HCEC 1CT (cell line): ENCODE results near the gene NLE1.
A peak's percentile ranks its signal among the peaks of the same experiment; 100 is the strongest.
"Not testable (repeated sequence)": the region's sequence is repeated elsewhere in the genome, so short reads cannot be mapped to it uniquely, and the experiment has no call there.

Source experiments
- DNase-seq: peaks from one replicate; pipeline ENCODE4 v3.0.0-alpha.2; 2017

The NLE1 gene

GRCh38 chr17:35141681-35142466, at the start of gene NLE1:
Gene NLE1 (minus strand): TSS chr17:35142303. CDS start chr17:35142275, 28 bp downstream.
- DNase-seq: peak; percentile 71

GRCh38 chr17:35191001-35191695, 49.0 kb upstream of the NLE1 start:
- no peak for DNase-seq

- peak; percentile 47 for DNase-seq
Observed at GRCh38 chr17:35189291-35189690, 47.2 kb upstream of the NLE1 start.

DNA sequence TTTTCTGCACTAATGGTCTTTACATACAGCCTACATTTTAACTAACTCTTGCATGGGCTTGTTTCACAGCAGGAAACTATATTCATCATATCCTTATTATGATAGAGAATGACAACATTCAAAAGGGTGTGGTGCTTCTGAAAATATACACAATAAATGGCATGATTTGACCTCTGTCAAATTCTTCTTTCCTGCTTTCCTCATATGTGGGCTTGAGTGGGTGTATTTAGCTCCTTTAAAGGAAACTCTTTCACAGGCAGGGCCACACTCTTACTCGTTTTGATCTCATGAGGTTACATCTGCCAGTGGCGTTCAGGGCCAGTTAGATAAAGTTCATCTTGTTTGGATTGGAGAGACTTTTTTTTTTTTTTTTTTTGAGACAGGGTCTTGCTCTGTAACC, 46.0 kb upstream of the NLE1 start:
- no peak for DNase-seq

DNA sequence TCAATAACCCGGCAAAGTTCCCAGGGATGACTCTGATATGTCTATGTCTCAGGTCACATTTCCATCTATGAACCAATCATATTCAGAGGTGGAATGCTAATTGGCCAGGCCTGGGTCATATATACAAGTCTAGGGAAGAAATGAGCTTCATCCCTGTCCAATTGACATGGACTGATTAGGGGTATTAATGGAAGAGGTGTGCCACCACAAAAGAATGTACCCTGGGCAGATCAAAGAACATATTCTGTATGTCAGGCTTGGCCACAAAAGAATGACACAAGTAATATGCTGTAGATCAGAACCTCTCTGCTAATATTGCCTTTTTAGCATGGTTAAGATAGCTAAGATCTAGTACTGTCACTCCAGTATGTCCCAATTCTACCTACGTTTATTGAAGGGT, 45.4 kb upstream of the NLE1 start:
- DNase-seq: no peak

DNA sequence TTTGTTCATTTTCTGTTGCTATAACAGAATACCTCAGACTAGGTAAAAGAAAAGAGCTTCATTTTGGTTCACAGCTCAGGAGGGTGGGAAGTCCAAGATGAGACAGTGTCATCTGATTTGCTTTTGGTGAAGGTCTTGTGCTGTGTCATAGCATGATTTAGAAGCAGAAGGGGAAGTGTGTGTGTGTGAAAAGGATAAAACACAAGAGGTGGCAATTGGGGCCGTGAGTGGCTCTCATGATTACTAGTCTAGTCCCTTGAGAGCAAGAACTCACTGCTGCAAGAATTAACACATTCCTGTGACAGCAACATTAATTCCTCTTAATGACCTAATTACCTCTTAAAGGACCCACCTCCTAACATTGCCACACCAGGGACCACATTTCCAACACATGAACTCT, 43.7 kb upstream of the NLE1 start:
- no peak for DNase-seq

GRCh38 chr17:35184274-35184673, 42.2 kb upstream of the NLE1 start:
- DNase-seq: no peak

DNA sequence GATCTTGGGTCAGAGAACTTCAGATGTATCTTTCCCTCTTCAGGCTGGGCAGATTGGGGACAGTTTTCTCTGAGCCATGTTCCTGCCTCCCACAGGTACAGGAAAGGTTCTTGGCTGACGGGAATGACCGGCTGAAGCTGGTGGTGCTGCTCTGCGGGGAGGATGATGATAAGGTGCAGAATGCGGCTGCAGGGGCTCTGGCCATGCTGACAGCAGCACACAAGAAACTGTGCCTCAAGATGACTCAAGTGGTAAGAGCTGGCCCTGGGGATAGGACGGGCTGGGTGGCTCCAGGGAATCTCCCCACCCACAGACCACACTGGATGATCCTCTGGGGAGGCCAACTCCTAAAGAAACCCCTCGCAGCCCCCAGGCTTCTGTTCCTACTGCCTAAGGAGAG, 41.2 kb upstream of the NLE1 start:
- no peak for DNase-seq

DNA sequence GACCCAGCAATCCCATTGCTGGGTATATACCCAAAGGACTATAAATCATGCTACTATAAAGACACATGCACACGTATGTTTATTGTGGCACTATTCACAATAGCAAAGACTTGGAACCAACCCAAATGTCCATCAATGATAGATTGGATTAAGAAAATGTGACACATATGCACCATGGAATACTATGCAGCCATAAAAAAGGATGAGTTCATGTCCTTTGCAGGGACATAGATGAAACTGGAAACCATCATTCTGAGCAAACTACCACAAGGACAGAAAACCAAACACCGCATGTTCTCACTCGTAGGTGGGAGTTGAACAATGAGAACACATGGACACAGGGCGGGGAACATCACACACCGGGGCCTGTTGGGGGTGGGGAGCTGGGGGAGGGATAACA, 37.3 kb upstream of the NLE1 start:
- DNase-seq: not testable (repeated sequence)

GRCh38 chr17:35176897-35177296, 34.8 kb upstream of the NLE1 start:
- DNase-seq: no peak

GRCh38 chr17:35175638-35176415, 33.7 kb upstream of the NLE1 start:
- no peak for DNase-seq

- DNase-seq: no peak
Observed at GRCh38 chr17:35174835-35175334, 32.8 kb upstream of the NLE1 start.

DNA sequence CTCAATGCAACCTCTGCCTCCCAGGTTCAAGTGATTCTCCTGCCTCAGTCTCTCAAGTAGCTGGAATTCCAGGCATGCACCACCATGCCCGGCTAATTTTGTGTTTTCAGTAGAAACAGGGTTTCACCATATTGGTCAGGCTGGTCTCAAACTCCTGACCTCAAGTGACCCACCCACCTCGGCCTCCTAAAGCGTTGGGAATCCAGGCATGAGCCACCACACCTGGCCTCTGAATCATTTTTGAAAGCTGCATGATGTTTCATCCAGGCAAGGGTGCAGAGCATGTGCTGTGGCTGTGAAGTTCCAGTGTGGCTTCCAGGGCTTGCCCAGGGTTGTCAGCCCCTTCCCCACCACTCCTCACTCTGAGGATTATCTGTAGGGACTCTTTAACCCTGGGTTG, 30.2 kb upstream of the NLE1 start:
- DNase-seq: not testable (repeated sequence)

- DNase-seq: peak; percentile 26
Observed at GRCh38 chr17:35171834-35172233, 29.7 kb upstream of the NLE1 start.

DNA sequence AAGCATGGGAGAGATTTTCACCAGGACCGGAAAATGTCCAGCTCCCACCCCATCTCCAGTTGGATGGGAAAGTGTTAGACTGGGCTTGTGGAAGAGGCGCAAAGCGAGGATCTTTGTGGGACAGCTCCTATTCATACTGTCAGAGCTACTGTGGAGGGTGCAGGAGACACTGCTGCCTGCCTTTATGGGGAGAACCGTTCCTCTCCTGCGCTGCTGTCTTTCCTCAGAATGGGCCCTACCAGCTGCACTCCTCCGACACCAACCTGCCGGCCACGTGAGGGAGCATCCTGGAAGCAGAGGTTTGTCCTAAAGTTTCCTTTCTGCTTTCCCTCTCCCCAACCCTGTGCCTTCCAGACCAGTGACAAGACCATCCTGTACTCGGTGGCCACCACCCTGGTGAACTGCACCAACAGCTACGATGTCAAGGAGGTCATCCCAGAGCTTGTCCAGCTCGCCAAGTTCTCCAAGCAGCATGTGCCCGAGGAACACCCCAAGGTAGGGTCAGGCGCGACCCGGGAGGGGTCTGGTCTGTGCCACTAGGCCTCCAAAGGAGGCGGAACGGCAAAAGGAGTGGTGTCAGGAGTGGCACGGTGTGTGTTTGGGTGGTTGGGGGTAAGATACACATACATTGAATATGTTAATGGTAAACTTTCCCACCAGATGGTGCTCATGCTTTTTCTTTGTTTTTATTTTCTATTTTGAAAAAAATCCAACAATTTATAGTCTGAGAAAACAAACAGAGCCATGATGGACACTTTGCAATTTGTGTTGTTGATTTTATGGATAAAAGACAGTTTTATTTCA, 29.1 kb upstream of the NLE1 start:
- DNase-seq: peak; percentile 8

DNA sequence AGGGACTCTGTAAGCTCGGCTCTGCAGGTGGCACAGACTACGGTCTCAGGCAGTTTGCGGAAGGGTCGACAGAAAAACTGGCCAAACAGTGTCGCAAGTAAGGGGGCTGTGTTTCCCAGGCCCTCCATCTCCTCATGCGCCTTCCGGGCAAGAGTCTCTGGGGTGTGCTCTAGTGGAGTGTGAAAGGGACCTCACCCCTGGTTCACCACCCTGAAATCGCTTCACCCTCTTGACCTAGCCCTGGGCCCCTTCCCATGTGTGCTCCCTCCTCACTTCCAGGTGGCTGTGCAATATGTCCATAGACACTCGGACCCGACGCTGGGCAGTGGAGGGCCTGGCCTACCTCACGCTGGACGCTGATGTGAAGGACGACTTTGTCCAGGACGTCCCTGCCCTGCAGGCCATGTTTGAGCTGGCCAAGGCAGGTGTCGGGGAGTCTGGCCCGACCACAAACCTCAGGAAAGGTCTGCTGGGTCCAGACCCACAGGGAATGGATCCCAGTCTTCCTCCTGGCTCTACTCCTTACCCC, 27.8 kb upstream of the NLE1 start:
- DNase-seq: no peak

GRCh38 chr17:35167666-35168065, 25.6 kb upstream of the NLE1 start:
- peak; percentile 79 for DNase-seq

DNA sequence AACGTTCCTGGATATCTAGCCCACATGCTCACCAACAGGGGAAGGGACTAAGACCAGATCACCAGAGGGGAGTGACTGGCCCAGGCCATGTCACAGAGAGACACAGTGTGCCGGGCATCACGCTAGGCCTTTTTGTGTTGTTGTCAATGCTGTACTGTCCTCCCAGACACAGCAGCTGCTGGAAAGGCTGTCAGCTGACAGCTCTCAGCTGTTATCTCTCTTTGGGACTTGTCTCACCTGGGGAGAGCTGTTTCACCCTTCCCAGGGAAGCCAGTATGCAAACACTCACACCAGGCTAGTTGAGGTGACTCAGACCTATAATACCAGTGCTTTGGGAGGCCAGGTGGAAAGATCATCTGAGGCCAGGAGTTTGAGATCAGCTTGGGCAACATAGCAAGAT, 24.9 kb upstream of the NLE1 start:
- DNase-seq: no peak

GRCh38 chr17:35166526-35166925, 24.4 kb upstream of the NLE1 start:
- no peak for DNase-seq

GRCh38 chr17:35164716-35165115, 22.6 kb upstream of the NLE1 start:
- no peak for DNase-seq

GRCh38 chr17:35163886-35164285, 21.8 kb upstream of the NLE1 start:
- DNase-seq: no peak

GRCh38 chr17:35162755-35163154, 20.7 kb upstream of the NLE1 start:
- DNase-seq: no peak
